DND-41 (cell line): ENCODE data around the gene TMCO1.

Experiments used
- ATAC-seq: fragments of 200-7000 bp; cut with Tn5 transposase; 3 replicates; pipeline ENCODE4 v1.9.1; 2021; ENCODE audit warnings: low read depth; ENCODE audit not compliant: insufficient read depth
- DNase-seq: peaks from one replicate; pipeline ENCODE4 v3.0.0-alpha.2; 2020
- H2AFZ ChIP-seq: 2 replicates; pipeline ENCODE4 v1.6.0; 2012; ENCODE audit warnings: low read depth, low read length
- H3K27ac ChIP-seq: 2 replicates; pipeline ENCODE4 v1.5.1; 2012; ENCODE audit warnings: low read length, inconsistent platforms
- H3K27me3 ChIP-seq: fragments of 200-600 bp; sonication (generic); 2 replicates; pipeline ENCODE4 v1.6.0; 2012; ENCODE audit warnings: low read length, mild to moderate bottlenecking, inconsistent platforms; ENCODE audit not compliant: insufficient read depth, poor library complexity
- H3K36me3 ChIP-seq: 2 replicates; pipeline ENCODE4 v1.5.1; 2012; ENCODE audit warnings: low read length, inconsistent platforms; ENCODE audit not compliant: insufficient read depth
- H3K4me1 ChIP-seq: 2 replicates; pipeline ENCODE4 v1.5.1; 2012; ENCODE audit warnings: mild to moderate bottlenecking, low read length; ENCODE audit not compliant: insufficient read depth
- H3K4me2 ChIP-seq: 2 replicates; pipeline ENCODE4 v1.6.0; 2012; ENCODE audit warnings: mild to moderate bottlenecking, moderate library complexity, low read length, inconsistent platforms; ENCODE audit not compliant: insufficient read depth
- H3K4me3 ChIP-seq, 2 experiments: fragments of 200-600 bp in 1 of 2; shearing (Covaris generic) in 1 of 2; 2 replicates each; pipeline ENCODE4 v1.5.1; 2012 to 2016; ENCODE audit warnings: inconsistent platforms in 2 of 2, low read length in 2 of 2, mild to moderate bottlenecking in 2 of 2, low read depth in 1 of 2, moderate library complexity in 1 of 2
- H3K79me2 ChIP-seq: 2 replicates; pipeline ENCODE4 v1.6.0; 2012; ENCODE audit warnings: low read length, inconsistent platforms; ENCODE audit not compliant: insufficient read depth
- H3K9ac ChIP-seq: 2 replicates; pipeline ENCODE4 v1.6.0; 2012; ENCODE audit warnings: low read depth, mild to moderate bottlenecking, inconsistent platforms, low read length, moderate library complexity
- H3K9me3 ChIP-seq: 2 replicates; pipeline ENCODE4 v1.5.1; 2012; ENCODE audit warnings: low read length, moderate library complexity, mild to moderate bottlenecking, inconsistent platforms; ENCODE audit not compliant: insufficient read depth, severe bottlenecking
- H4K20me1 ChIP-seq: 2 replicates; pipeline ENCODE4 v1.6.0; 2012; ENCODE audit warnings: low read length; ENCODE audit not compliant: insufficient read depth
- EZH2 ChIP-seq: IDR thresholded peaks from 3 replicates; pipeline ENCODE4 v1.6.1; 2012; ENCODE audit warnings: borderline replicate concordance, low read depth, mild to moderate bottlenecking, moderate library complexity, low read length, inconsistent platforms; ENCODE audit not compliant: severe bottlenecking

The TMCO1 gene

GRCh38 chr1:165678509-165678908, 90.2 kb downstream of the TMCO1 start:
- no peak overlapping the region for H3K27ac ChIP-seq
- no peak overlapping the region for H2AFZ ChIP-seq
- no peak overlapping the region for H3K4me3 ChIP-seq
- DNase-seq (no peak), ATAC-seq (peak; percentile 62)
- no peak overlapping the region for H3K4me2 ChIP-seq
- TF ChIP-seq EZH2: no peak
- peaks cover 79% of the 10 kb centered on the region for H3K36me3 ChIP-seq
- H3K9ac ChIP-seq: no peak overlapping the region
- H3K79me2 ChIP-seq: peaks cover 12% of the 10 kb centered on the region; the same call in 1 of the 2 replicates
- no peaks in the 10 kb centered on the region for H3K4me1 ChIP-seq
- no peaks in the 10 kb centered on the region for H4K20me1 ChIP-seq
- H3K27me3 ChIP-seq: no peaks in the 10 kb centered on the region
- no peaks in the 10 kb centered on the region for H3K9me3 ChIP-seq
